ENCODE results near the gene COBL.

The COBL gene

DNA sequence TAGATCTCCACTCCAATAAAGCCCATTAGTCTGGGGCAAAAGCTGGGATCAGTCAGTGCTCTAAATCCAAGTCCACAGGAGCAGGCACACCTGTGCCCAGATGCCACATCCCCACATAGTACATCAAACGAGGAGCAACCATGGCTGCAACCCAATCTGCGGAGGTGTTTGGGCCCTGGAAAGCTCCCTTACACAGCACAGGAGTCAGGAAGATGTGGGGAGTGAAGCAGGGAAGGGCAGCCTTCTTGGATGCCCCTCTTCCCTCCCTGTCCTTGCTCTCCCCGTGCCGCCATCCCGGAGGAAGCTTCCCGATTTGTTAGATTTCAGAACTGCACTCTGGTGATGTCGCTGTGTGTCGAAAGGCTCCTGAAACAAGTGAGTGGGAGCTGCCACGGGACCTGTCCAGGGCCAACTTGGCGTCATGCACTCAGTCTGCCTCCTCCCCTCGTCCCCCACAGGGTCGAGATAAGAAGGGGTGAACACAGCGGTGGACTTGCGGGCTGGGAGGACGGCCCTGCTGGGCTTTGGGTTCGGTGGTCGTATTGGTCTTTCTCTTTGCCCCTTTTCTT, 303.3 kb downstream of the COBL start:
- TF ChIP-seq SIN3A (IDR thresholded peaks at IDR 0.05; ENCODE audit: borderline replicate concordance, insufficient read depth, low read length), result no peak
- TF ChIP-seq POLR2AphosphoS5 (IDR thresholded peaks at IDR 0.05; ENCODE audit: low read depth, low read length), result no peak
- no peak for TF ChIP-seq REST (IDR thresholded peaks at IDR 0.05; ENCODE audit: insufficient read depth in 1 of 2, low read depth in 2 of 2, low read length in 2 of 2)
- TF ChIP-seq FOXP2 (optimal IDR thresholded peaks at IDR 0.05; ENCODE audit: borderline replicate concordance, extremely low read depth, extremely low read length, insufficient read depth), result no peak
- TF ChIP-seq TAF1 (IDR thresholded peaks at IDR 0.05; ENCODE audit: borderline replicate concordance, insufficient read depth, low read length), result no peak

GRCh38 chr7:51012569-51013217, 303.9 kb downstream of the COBL start:
- TF ChIP-seq FOXP2 (optimal IDR thresholded peaks at IDR 0.05; ENCODE audit: borderline replicate concordance, extremely low read depth, extremely low read length, insufficient read depth), result no peak
- no peak for TF ChIP-seq REST (IDR thresholded peaks at IDR 0.05; ENCODE audit: insufficient read depth in 1 of 2, low read depth in 2 of 2, low read length in 2 of 2)
- TF ChIP-seq POLR2AphosphoS5 (IDR thresholded peaks at IDR 0.05; ENCODE audit: low read depth, low read length), result no peak
- TF ChIP-seq SIN3A (IDR thresholded peaks at IDR 0.05; ENCODE audit: borderline replicate concordance, insufficient read depth, low read length), result no peak
- no peak for TF ChIP-seq TAF1 (IDR thresholded peaks at IDR 0.05; ENCODE audit: borderline replicate concordance, insufficient read depth, low read length)

DNA sequence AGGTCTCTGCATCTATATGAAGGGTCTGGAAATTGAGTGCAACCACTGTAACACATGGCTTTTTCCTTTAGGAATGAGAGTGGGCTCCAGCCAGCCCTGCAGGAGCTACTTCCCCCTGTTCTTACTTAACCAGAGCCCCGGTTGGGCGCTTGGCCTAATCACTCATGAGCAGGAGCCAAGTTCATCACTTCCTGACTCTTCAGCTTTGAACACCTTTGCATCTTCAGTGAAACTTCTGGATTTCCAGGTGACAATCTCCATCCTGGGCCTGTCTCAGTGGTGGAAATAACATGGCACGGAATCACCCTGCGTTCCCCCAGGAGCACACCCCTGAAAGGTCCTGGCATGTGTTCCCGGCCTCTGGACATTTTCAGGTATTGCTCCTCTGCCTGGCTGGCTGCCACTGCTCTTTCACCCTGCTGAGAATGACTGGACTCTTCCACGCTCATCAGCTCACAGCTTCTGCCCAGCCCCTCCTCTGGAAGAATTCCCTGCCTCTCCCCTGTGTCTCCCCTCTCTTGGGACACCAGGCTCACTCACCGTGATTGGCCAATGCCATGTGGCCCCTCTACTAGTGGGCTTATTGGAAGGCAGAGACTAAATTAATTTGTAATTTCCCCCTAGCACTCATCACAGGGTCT, 304.8 kb downstream of the COBL start:
- TF ChIP-seq TAF1 (IDR thresholded peaks at IDR 0.05; ENCODE audit: borderline replicate concordance, insufficient read depth, low read length), result no peak
- no peak for TF ChIP-seq SIN3A (IDR thresholded peaks at IDR 0.05; ENCODE audit: borderline replicate concordance, insufficient read depth, low read length)
- no peak for TF ChIP-seq FOXP2 (optimal IDR thresholded peaks at IDR 0.05; ENCODE audit: borderline replicate concordance, extremely low read depth, extremely low read length, insufficient read depth)
- TF ChIP-seq REST (IDR thresholded peaks at IDR 0.05; ENCODE audit: insufficient read depth in 1 of 2, low read depth in 2 of 2, low read length in 2 of 2), result no peak
- TF ChIP-seq POLR2AphosphoS5 (IDR thresholded peaks at IDR 0.05; ENCODE audit: low read depth, low read length), result no peak

GRCh38 chr7:51010534-51010933, 306.1 kb downstream of the COBL start:
- TF ChIP-seq FOXP2 (optimal IDR thresholded peaks at IDR 0.05; ENCODE audit: borderline replicate concordance, extremely low read depth, extremely low read length, insufficient read depth), result no peak
- TF ChIP-seq REST (IDR thresholded peaks at IDR 0.05; ENCODE audit: insufficient read depth in 1 of 2, low read depth in 2 of 2, low read length in 2 of 2), result no peak
- TF ChIP-seq POLR2AphosphoS5 (IDR thresholded peaks at IDR 0.05; ENCODE audit: low read depth, low read length), result no peak
- no peak for TF ChIP-seq SIN3A (IDR thresholded peaks at IDR 0.05; ENCODE audit: borderline replicate concordance, insufficient read depth, low read length)
- TF ChIP-seq TAF1 (IDR thresholded peaks at IDR 0.05; ENCODE audit: borderline replicate concordance, insufficient read depth, low read length), result no peak

Measured in PFSK-1 (cell line).